HEK293 (cell line): ENCODE measurements around the gene CDYL.

Source experiments
- CTCF ChIA-PET: fragments of 350-600 bp; formaldehyde crosslinking; extraction: SDS; loops from one replicate; lab custom pipeline; 2021; ENCODE audit warnings: antibody characterized with exemption; lab: Yijun Ruan, JAX
- POLR2A ChIA-PET: fragments of 300-600 bp; formaldehyde crosslinking; extraction: SDS; loops from one replicate; lab custom pipeline; 2020; ENCODE audit warnings: antibody characterized with exemption, inconsistent platforms; lab: Yijun Ruan, JAX
- H3K27ac ChIP-seq: fragments of 200-500 bp; sonication (Bioruptor generic); 2 replicates; pipeline ENCODE4 v1.5.1; 2014; ENCODE audit warnings: low read depth, low read length, control low read depth, inconsistent platforms; ENCODE audit errors: extremely low read depth
- H3K36me3 ChIP-seq, 2 experiments: fragments of 200-500 bp in 1 of 2; sonication (Bioruptor generic) in 1 of 2; 1 replicate in 1 of 2; 2 replicates in 1 of 2; pipeline ENCODE4 v1.5.1; 2014 to 2017; ENCODE audit warnings: inconsistent platforms in 2 of 2, low read length in 2 of 2; ENCODE audit not compliant: control insufficient read depth in 2 of 2, insufficient read depth in 1 of 2
- H3K4me1 ChIP-seq: fragments of 200-500 bp; sonication (Bioruptor generic); 2 replicates; pipeline ENCODE4 v1.5.1; 2014; ENCODE audit warnings: mild to moderate bottlenecking, low read length, inconsistent platforms; ENCODE audit not compliant: control insufficient read depth, insufficient read depth
- H3K4me3 ChIP-seq: 2 replicates; pipeline ENCODE4 v1.5.1; 2011; ENCODE audit warnings: low read depth, mild to moderate bottlenecking, control low read depth, low read length, moderate library complexity
- H3K9me3 ChIP-seq: fragments of 200-500 bp; sonication (Bioruptor generic); 2 replicates; pipeline ENCODE4 v1.5.1; 2014; ENCODE audit warnings: low read depth, low read length, inconsistent platforms; ENCODE audit not compliant: control insufficient read depth, insufficient read depth
- KLF7 ChIP-seq: fragments of 450-650 bp; formaldehyde crosslinking; IDR thresholded peaks from 2 replicates; pipeline ENCODE4 v1.5.1; 2016; ENCODE audit warnings: missing biosample characterization, missing genetic modification characterization, borderline replicate concordance
- PRDM1 ChIP-seq: fragments of 450-650 bp; formaldehyde crosslinking; IDR thresholded peaks from 2 replicates; pipeline ENCODE4; 2016; ENCODE audit warnings: missing biosample characterization, missing genetic modification characterization
- SP3 ChIP-seq: fragments of 450-650 bp; formaldehyde crosslinking; IDR thresholded peaks from 2 replicates; pipeline ENCODE4 v1.5.1; 2016; ENCODE audit warnings: missing biosample characterization, missing genetic modification characterization
- YY2 ChIP-seq: fragments of 450-650 bp; formaldehyde crosslinking; IDR thresholded peaks from 2 replicates; pipeline ENCODE4 v1.5.1; 2016; ENCODE audit warnings: missing biosample characterization, missing genetic modification characterization
- ZNF37A ChIP-seq: fragments of 450-650 bp; IDR thresholded peaks from 2 replicates; pipeline ENCODE4 v1.5.1; 2018; ENCODE audit warnings: missing biosample characterization, missing genetic modification characterization
- ZNF571 ChIP-seq: fragments of 450-650 bp; formaldehyde crosslinking; IDR thresholded peaks from 2 replicates; pipeline ENCODE4 v1.5.0; 2017; ENCODE audit warnings: missing biosample characterization, missing genetic modification characterization
- ZNF830 ChIP-seq: fragments of 450-650 bp; IDR thresholded peaks from 2 replicates; pipeline ENCODE4 v1.5.0; 2018; ENCODE audit warnings: missing biosample characterization, missing genetic modification characterization, low read depth, mild to moderate bottlenecking, moderate library complexity
- TF ChIP-seq, protein P1 (sequence below): fragments of 450-650 bp; formaldehyde crosslinking; IDR thresholded peaks from 2 replicates; pipeline ENCODE4 v1.5.1; 2016; ENCODE audit warnings: missing biosample characterization, missing genetic modification characterization
- TF ChIP-seq, protein P2 (sequence below): fragments of 450-650 bp; formaldehyde crosslinking; IDR thresholded peaks from 2 replicates; pipeline ENCODE4 v1.5.1; 2016; ENCODE audit warnings: missing biosample characterization, missing genetic modification characterization, borderline replicate concordance
- TF ChIP-seq, protein P3 (sequence below): fragments of 450-650 bp; formaldehyde crosslinking; IDR thresholded peaks from 2 replicates; pipeline ENCODE4 v1.5.1; 2016; ENCODE audit warnings: missing biosample characterization, missing genetic modification characterization
- TF ChIP-seq, protein P4 (sequence below): fragments of 450-650 bp; formaldehyde crosslinking; IDR thresholded peaks from 2 replicates; pipeline ENCODE4 v1.5.1; 2017; ENCODE audit warnings: missing biosample characterization, missing genetic modification characterization

CDYL gene

DNA sequence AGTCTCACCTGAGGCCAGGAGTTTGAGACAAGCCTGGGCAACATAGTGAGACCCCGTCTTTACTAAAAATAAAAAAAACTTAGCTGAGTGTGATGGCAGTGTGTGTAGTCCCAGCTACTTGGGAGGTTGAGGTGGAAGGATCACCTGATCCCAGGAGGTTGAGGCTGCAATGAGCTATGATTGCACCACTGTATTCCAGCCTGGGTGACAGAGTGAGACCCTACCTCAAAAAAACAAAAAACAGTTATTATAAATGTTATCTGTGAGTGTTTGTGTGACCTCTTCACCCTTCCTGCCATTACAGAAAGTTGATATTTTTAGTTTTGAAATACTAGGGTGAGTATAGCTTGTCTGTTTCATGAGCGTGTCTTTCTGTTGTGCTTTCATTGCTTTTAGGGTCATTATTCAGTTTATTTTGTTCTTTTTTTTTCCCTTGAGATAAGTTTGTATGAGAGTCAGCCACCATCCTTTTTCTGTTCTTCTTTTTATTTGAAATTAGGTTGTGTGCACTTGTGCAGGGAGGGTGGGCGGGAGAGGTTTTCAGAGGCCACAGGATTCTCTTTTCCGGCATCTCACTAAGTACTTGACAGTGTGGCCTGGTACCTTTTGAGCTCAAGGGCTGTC lies 26.2 kb downstream of the CDYL start (continued):
- TF ChIP-seq, protein P1, sequence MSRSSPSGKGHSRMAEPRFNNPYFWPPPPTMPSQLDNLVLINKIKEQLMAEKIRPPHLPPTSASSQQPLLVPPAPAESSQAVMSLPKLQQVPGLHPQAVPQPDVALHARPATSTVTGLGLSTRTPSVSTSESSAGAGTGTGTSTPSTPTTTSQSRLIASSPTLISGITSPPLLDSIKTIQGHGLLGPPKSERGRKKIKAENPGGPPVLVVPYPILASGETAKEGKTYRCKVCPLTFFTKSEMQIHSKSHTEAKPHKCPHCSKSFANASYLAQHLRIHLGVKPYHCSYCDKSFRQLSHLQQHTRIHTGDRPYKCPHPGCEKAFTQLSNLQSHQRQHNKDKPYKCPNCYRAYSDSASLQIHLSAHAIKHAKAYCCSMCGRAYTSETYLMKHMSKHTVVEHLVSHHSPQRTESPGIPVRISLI (tag by site-specific recombination), result no peak
- TF ChIP-seq SP3 (tag by site-specific recombination) (no peak), YY2 (tag by site-specific recombination) (no peak), ZNF571 (tag by site-specific recombination) (no peak), ZNF830 (no peak), ZNF37A (no peak), KLF7 (tag by site-specific recombination) (no peak)
- TF ChIP-seq, protein P2, sequence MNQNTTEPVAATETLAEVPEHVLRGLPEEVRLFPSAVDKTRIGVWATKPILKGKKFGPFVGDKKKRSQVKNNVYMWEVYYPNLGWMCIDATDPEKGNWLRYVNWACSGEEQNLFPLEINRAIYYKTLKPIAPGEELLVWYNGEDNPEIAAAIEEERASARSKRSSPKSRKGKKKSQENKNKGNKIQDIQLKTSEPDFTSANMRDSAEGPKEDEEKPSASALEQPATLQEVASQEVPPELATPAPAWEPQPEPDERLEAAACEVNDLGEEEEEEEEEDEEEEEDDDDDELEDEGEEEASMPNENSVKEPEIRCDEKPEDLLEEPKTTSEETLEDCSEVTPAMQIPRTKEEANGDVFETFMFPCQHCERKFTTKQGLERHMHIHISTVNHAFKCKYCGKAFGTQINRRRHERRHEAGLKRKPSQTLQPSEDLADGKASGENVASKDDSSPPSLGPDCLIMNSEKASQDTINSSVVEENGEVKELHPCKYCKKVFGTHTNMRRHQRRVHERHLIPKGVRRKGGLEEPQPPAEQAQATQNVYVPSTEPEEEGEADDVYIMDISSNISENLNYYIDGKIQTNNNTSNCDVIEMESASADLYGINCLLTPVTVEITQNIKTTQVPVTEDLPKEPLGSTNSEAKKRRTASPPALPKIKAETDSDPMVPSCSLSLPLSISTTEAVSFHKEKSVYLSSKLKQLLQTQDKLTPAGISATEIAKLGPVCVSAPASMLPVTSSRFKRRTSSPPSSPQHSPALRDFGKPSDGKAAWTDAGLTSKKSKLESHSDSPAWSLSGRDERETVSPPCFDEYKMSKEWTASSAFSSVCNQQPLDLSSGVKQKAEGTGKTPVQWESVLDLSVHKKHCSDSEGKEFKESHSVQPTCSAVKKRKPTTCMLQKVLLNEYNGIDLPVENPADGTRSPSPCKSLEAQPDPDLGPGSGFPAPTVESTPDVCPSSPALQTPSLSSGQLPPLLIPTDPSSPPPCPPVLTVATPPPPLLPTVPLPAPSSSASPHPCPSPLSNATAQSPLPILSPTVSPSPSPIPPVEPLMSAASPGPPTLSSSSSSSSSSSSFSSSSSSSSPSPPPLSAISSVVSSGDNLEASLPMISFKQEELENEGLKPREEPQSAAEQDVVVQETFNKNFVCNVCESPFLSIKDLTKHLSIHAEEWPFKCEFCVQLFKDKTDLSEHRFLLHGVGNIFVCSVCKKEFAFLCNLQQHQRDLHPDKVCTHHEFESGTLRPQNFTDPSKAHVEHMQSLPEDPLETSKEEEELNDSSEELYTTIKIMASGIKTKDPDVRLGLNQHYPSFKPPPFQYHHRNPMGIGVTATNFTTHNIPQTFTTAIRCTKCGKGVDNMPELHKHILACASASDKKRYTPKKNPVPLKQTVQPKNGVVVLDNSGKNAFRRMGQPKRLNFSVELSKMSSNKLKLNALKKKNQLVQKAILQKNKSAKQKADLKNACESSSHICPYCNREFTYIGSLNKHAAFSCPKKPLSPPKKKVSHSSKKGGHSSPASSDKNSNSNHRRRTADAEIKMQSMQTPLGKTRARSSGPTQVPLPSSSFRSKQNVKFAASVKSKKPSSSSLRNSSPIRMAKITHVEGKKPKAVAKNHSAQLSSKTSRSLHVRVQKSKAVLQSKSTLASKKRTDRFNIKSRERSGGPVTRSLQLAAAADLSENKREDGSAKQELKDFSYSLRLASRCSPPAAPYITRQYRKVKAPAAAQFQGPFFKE (tag by site-specific recombination), result no peak
- TF ChIP-seq, all 188 proteins: peak for 0

DNA sequence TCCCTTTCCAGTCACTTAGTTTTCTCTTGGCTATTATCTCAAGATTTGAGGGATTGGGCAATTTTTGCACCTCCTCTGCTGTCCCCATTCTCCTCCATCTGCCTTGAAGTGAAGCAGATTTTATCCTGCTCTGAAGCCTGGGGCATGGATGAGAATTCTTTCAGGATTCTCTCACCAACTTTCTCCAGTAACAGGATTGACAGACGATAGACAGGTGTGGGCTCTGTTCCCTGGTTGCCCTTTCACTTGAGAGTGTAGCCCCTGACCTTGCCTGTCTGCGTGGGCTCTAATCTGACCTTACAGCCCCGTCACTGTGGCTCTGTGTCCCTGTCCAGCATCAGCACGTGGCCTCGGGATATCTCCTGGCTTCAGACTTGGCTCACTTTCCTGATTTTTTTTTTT lies 27.1 kb downstream of the CDYL start:
- Histone ChIP-seq H3K9me3 (no peaks in the 10 kb centered on the region; the same call in 1 of the 2 replicates), H3K4me3 (no peak overlapping the region), H3K27ac (no peak overlapping the region), H3K4me1 (peaks cover 3% of the 10 kb centered on the region), H3K36me3 (no peaks in the 10 kb centered on the region; a peak in 1 of 3 replicates)
- ChIA-PET POLR2A (interaction anchor here (0.6 kb wide), 1 partner anchor 44 kb away, joined by 4 read pairs; no protein-coding TSS in a partner anchor), CTCF (interaction anchor here (0.9 to 1.2 kb wide), 2 partner anchors 13 to 41 kb away, joined by 3 to 4 read pairs; no protein-coding TSS in a partner anchor)
- TF ChIP-seq PRDM1 (tag by site-specific recombination), result 0 out of 2 replicates have a peak, but pooled peaks have one; percentile 11
- TF ChIP-seq, protein P3, sequence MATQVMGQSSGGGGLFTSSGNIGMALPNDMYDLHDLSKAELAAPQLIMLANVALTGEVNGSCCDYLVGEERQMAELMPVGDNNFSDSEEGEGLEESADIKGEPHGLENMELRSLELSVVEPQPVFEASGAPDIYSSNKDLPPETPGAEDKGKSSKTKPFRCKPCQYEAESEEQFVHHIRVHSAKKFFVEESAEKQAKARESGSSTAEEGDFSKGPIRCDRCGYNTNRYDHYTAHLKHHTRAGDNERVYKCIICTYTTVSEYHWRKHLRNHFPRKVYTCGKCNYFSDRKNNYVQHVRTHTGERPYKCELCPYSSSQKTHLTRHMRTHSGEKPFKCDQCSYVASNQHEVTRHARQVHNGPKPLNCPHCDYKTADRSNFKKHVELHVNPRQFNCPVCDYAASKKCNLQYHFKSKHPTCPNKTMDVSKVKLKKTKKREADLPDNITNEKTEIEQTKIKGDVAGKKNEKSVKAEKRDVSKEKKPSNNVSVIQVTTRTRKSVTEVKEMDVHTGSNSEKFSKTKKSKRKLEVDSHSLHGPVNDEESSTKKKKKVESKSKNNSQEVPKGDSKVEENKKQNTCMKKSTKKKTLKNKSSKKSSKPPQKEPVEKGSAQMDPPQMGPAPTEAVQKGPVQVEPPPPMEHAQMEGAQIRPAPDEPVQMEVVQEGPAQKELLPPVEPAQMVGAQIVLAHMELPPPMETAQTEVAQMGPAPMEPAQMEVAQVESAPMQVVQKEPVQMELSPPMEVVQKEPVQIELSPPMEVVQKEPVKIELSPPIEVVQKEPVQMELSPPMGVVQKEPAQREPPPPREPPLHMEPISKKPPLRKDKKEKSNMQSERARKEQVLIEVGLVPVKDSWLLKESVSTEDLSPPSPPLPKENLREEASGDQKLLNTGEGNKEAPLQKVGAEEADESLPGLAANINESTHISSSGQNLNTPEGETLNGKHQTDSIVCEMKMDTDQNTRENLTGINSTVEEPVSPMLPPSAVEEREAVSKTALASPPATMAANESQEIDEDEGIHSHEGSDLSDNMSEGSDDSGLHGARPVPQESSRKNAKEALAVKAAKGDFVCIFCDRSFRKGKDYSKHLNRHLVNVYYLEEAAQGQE (tag by site-specific recombination), result peak; percentile 84
- TF ChIP-seq, protein P4, sequence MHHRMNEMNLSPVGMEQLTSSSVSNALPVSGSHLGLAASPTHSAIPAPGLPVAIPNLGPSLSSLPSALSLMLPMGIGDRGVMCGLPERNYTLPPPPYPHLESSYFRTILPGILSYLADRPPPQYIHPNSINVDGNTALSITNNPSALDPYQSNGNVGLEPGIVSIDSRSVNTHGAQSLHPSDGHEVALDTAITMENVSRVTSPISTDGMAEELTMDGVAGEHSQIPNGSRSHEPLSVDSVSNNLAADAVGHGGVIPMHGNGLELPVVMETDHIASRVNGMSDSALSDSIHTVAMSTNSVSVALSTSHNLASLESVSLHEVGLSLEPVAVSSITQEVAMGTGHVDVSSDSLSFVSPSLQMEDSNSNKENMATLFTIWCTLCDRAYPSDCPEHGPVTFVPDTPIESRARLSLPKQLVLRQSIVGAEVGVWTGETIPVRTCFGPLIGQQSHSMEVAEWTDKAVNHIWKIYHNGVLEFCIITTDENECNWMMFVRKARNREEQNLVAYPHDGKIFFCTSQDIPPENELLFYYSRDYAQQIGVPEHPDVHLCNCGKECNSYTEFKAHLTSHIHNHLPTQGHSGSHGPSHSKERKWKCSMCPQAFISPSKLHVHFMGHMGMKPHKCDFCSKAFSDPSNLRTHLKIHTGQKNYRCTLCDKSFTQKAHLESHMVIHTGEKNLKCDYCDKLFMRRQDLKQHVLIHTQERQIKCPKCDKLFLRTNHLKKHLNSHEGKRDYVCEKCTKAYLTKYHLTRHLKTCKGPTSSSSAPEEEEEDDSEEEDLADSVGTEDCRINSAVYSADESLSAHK (tag by site-specific recombination), result no peak
